NCI-H1105 (cell line): ENCODE measurements around the gene TMEM109.
A peak's percentile ranks its signal among the peaks of the same experiment; 100 is the strongest.

ENCODE experiments used
- DNase-seq: peaks from one replicate; lab custom pipeline; 2025; lab: John Stamatoyannopoulos, UW

Gene TMEM109

GRCh38 chr11:60910281-60910687, 3.7 kb upstream of the TMEM109 start:
- no peak for DNase-seq

GRCh38 chr11:60910711-60911380, 3.1 kb upstream of the TMEM109 start:
- DNase-seq, result no peak

GRCh38 chr11:60912223-60912850, 1.6 kb upstream of the TMEM109 start:
- no peak for DNase-seq

- DNase-seq, result no peak
Observed at GRCh38 chr11:60912851-60913528, 968 bp upstream of the TMEM109 start.

GRCh38 chr11:60914633-60915247, 782 bp downstream of the TMEM109 start:
- no peak for DNase-seq

- no peak for DNase-seq
Observed at GRCh38 chr11:60915248-60915914, 1.4 kb downstream of the TMEM109 start.

GRCh38 chr11:60916669-60917206, 2.8 kb downstream of the TMEM109 start:
- no peak for DNase-seq

GRCh38 chr11:60917267-60917666, 3.3 kb downstream of the TMEM109 start:
- no peak for DNase-seq

- no peak for DNase-seq
Observed at GRCh38 chr11:60918251-60918938, 4.4 kb downstream of the TMEM109 start.

GRCh38 chr11:60918939-60919265, 4.9 kb downstream of the TMEM109 start:
- DNase-seq, result no peak

GRCh38 chr11:60919320-60919719, 5.4 kb downstream of the TMEM109 start:
- no peak for DNase-seq

- DNase-seq, result no peak
Observed at GRCh38 chr11:60919956-60920355, 6.0 kb downstream of the TMEM109 start.

GRCh38 chr11:60921259-60921658, 7.3 kb downstream of the TMEM109 start:
- DNase-seq, result no peak

- DNase-seq, result no peak
Observed at GRCh38 chr11:60921777-60922335, 7.9 kb downstream of the TMEM109 start.

- DNase-seq, result no peak
Observed at GRCh38 chr11:60922906-60923305, 8.9 kb downstream of the TMEM109 start.

GRCh38 chr11:60923326-60923725, 9.4 kb downstream of the TMEM109 start:
- DNase-seq, result no peak

- DNase-seq, result no peak
Observed at GRCh38 chr11:60923800-60924109, 9.8 kb downstream of the TMEM109 start.

GRCh38 chr11:60924110-60924905, 10.3 kb downstream of the TMEM109 start, which contains the start of gene TMEM132A:
Gene TMEM132A, plus strand, starts transcription at chr11:60924460. Its CDS starts 174 bp downstream, at chr11:60924634.
- DNase-seq, result peak; percentile 78

GRCh38 chr11:60924906-60925853, 11.2 kb downstream of the TMEM109 start:
- DNase-seq, result no peak
